A549 (cell line): Measurements from ENCODE around the gene SCN9A. TPM values are rescaled to one million over a fixed set of nuclear protein-coding genes. Genes with fewer than 3 reads are reported as not detected.
A peak's percentile ranks its signal among the peaks of the same experiment; 100 is the strongest.

ENCODE experiments used
- ATAC-seq, 2 experiments: fragments of 200-7000 bp in 1 of 2; fragments of >200 bp in 1 of 2; cut with Nextera tagmentation in 1 of 2; cut with Tn5 transposase in 1 of 2; 3 replicates each; pipeline versions ENCODE4 v1.8.0 to v1.9.1; 2018 to 2020; ENCODE audit warnings: mild to moderate bottlenecking in 1 of 2, moderate library complexity in 1 of 2
- CTCF ChIA-PET: fragments of 300-600 bp; sonication (Branson Sonifier 250); formaldehyde crosslinking; extraction: SDS; loops from one replicate; lab custom pipeline; 2021; ENCODE audit warnings: antibody characterized with exemption, inconsistent platforms; lab: Yijun Ruan, JAX
- POLR2A ChIA-PET: fragments of 350-600 bp; formaldehyde crosslinking; extraction: SDS; loops from one replicate; lab custom pipeline; 2021; ENCODE audit warnings: antibody characterized with exemption, inconsistent platforms; lab: Yijun Ruan, JAX
- DNase-seq, 2 experiments: peaks; one replicate each; pipeline versions ENCODE4 v3.0.0 to v3.0.0-alpha.2; 2011 to 2016; ENCODE audit warnings: low read depth in 1 of 2, low spot score in 1 of 2
- FAIRE-seq: peaks from 2 replicates; lab custom pipeline; 2011; peaks lifted over from hg19 to GRCh38; lab: Jason Lieb, UNC
- H3K27ac ChIP-seq, 2 experiments: fragments of >200 bp; sonication (Bioruptor Twin); formaldehyde crosslinking; 3 replicates each; pipeline ENCODE4 v1.5.1; 2016 to 2017
- H3K4me1 ChIP-seq: fragments of >200 bp; sonication (Bioruptor Twin); formaldehyde crosslinking; 3 replicates; pipeline ENCODE4 v1.6.1; 2016
- H3K4me2 ChIP-seq: fragments of >200 bp; sonication (Bioruptor Twin); formaldehyde crosslinking; 3 replicates; pipeline ENCODE4 v1.6.1; 2016
- H3K4me3 ChIP-seq: fragments of >200 bp; sonication (Bioruptor Twin); formaldehyde crosslinking; 3 replicates; pipeline ENCODE4 v1.5.1; 2016
- H3K9me3 ChIP-seq: fragments of >200 bp; sonication (Bioruptor Twin); formaldehyde crosslinking; 3 replicates; pipeline ENCODE4 v1.6.1; 2016
- ATOH8 ChIP-seq: fragments of 250-450 bp; sonication (Bioruptor Pico); IDR thresholded peaks from 2 replicates; pipeline ENCODE4 v1.5.0; 2020; ENCODE audit warnings: low read depth, mild to moderate bottlenecking, moderate library complexity
- CBX2 ChIP-seq: fragments of 200-600 bp; sonication (generic); IDR thresholded peaks from 2 replicates; pipeline ENCODE4 v1.6.1; 2016; ENCODE audit warnings: low read depth, mild to moderate bottlenecking, borderline replicate concordance
- CHD4 ChIP-seq: fragments of 200-600 bp; sonication (generic); IDR thresholded peaks from 2 replicates; pipeline ENCODE4 v1.6.1; 2016; ENCODE audit warnings: antibody characterized with exemption, mild to moderate bottlenecking, borderline replicate concordance
- EHF ChIP-seq: fragments of 250-450 bp; sonication (Bioruptor Pico); IDR thresholded peaks from 2 replicates; pipeline ENCODE4 v1.5.0; 2020; ENCODE audit warnings: mild to moderate bottlenecking
- ESRRA ChIP-seq: fragments of 150-350 bp; IDR thresholded peaks from 2 replicates; pipeline ENCODE4 v1.6.1; 2014; ENCODE audit warnings: mild to moderate bottlenecking, low read length, borderline replicate concordance
- FOSB ChIP-seq: fragments of 250-450 bp; sonication (Bioruptor Pico); IDR thresholded peaks from 2 replicates; pipeline ENCODE4 v1.5.0; 2020; ENCODE audit warnings: mild to moderate bottlenecking, moderate library complexity
- FOSL2 ChIP-seq, 2 experiments: fragments of 450-650 bp in 1 of 2; fragments of >200 bp in 1 of 2; sonication (Bioruptor Twin) in 1 of 2; formaldehyde crosslinking; IDR thresholded peaks; 2 replicates each; pipeline versions ENCODE4 v1.5.0 to v1.6.1; 2016 to 2020; ENCODE audit warnings: mild to moderate bottlenecking in 1 of 2, moderate library complexity in 1 of 2
- GATA3 ChIP-seq: IDR thresholded peaks from 2 replicates; pipeline ENCODE4 v1.6.1; 2012; ENCODE audit warnings: borderline replicate concordance
- HDAC2 ChIP-seq: fragments of 200-600 bp; sonication (generic); IDR thresholded peaks from 2 replicates; pipeline ENCODE4 v1.6.1; 2016
- HOXA7 ChIP-seq: fragments of 250-450 bp; sonication (Bioruptor Pico); IDR thresholded peaks from 2 replicates; pipeline ENCODE4 v1.5.0; 2020; ENCODE audit warnings: mild to moderate bottlenecking, moderate library complexity
- HOXB13 ChIP-seq: fragments of 250-450 bp; sonication (Bioruptor Pico); IDR thresholded peaks from 2 replicates; pipeline ENCODE4 v1.5.0; 2020; ENCODE audit warnings: low read depth, mild to moderate bottlenecking, moderate library complexity
- HOXB5 ChIP-seq: fragments of 250-450 bp; sonication (Bioruptor Pico); IDR thresholded peaks from 2 replicates; pipeline ENCODE4 v1.5.0; 2020; ENCODE audit warnings: mild to moderate bottlenecking, moderate library complexity
- JUN ChIP-seq, 2 experiments: fragments of >200 bp; sonication (Bioruptor Twin); formaldehyde crosslinking; IDR thresholded peaks; 2 replicates in 1 of 2; 3 replicates in 1 of 2; pipeline ENCODE4 v1.6.1; 2016 to 2017
- PHF8 ChIP-seq: fragments of 200-600 bp; sonication (generic); IDR thresholded peaks from 2 replicates; pipeline ENCODE4 v1.6.1; 2016; ENCODE audit warnings: low read depth, mild to moderate bottlenecking, antibody characterized with exemption, moderate library complexity, borderline replicate concordance
- POLR2A ChIP-seq: IDR thresholded peaks from 2 replicates; pipeline ENCODE4 v1.6.1; 2012; ENCODE audit warnings: mild to moderate bottlenecking, low read length
- POLR2AphosphoS2 ChIP-seq: conservative IDR thresholded peaks from 2 replicates; pipeline ENCODE4 v1.6.1; 2012; ENCODE audit warnings: low read length, improper control_type of control experiment, inconsistent platforms
- RAD21 ChIP-seq, 2 experiments: fragments of >200 bp in 1 of 2; sonication (Bioruptor Twin) in 1 of 2; formaldehyde crosslinking in 1 of 2; IDR thresholded peaks in 1 of 2; conservative IDR thresholded peaks in 1 of 2; 2 replicates in 1 of 2; 3 replicates in 1 of 2; pipeline ENCODE4 v1.6.1; 2012 to 2018; ENCODE audit warnings: inconsistent platforms in 1 of 2
- RARB ChIP-seq: fragments of 250-450 bp; sonication (Bioruptor Pico); IDR thresholded peaks from 2 replicates; pipeline ENCODE4 v1.8.0; 2021; ENCODE audit warnings: mild to moderate bottlenecking, moderate library complexity
- SMC3 ChIP-seq: fragments of >200 bp; sonication (Bioruptor Twin); formaldehyde crosslinking; IDR thresholded peaks from 3 replicates; pipeline ENCODE4 v1.6.1; 2018; ENCODE audit warnings: inconsistent platforms
- ZNF302 ChIP-seq: fragments of 250-450 bp; sonication (Bioruptor Pico); IDR thresholded peaks from 2 replicates; pipeline ENCODE4 v1.9.0; 2021; ENCODE audit warnings: inconsistent platforms, mild to moderate bottlenecking, moderate library complexity
- ZSCAN20 ChIP-seq: fragments of 250-450 bp; sonication (Bioruptor Pico); IDR thresholded peaks from 2 replicates; pipeline ENCODE4 v1.8.0; 2022; ENCODE audit warnings: mild to moderate bottlenecking, moderate library complexity
- WGBS: methylation state at CpG from one replicate; pipeline ENCODE4 v1.1.6; 2017; ENCODE audit errors: missing lambda C conversion rate; 5-methylcytosine and 5-hydroxymethylcytosine counted together
- polyA plus RNA-seq, 4 experiments: library from polyadenylated mRNA; depleted of rRNA in 3 of 4; stranded (reverse); fragments of >200 nt; fragmentation: RNase III in 1 of 4; extraction: RNeasy Plus Mini Kit Qiagen cat#74134 plus additional on column Dnase treatment in 1 of 4; gene quantifications; 2 replicates in 3 of 4; 3 replicates in 1 of 4; pipeline ENCODE4 v1.2.3, GENCODE V29; 2011 to 2017
- TF ChIP-seq, protein P1 (sequence below): fragments of >200 bp; sonication (Bioruptor Twin); formaldehyde crosslinking; IDR thresholded peaks from 3 replicates; pipeline ENCODE4 v1.5.1; 2016
- TF ChIP-seq, protein P2 (sequence below): fragments of 450-650 bp; IDR thresholded peaks from 2 replicates; pipeline ENCODE4 v1.6.1; 2014; ENCODE audit warnings: antibody characterized with exemption
- TF ChIP-seq, protein P3 (sequence below): IDR thresholded peaks from 2 replicates; pipeline ENCODE4 v1.6.1; 2012

Gene SCN9A
- polyA plus RNA-seq, 2 of the 4 experiments (the other 2 are of a cell fraction), result 7.7 to 23.6 TPM

DNA sequence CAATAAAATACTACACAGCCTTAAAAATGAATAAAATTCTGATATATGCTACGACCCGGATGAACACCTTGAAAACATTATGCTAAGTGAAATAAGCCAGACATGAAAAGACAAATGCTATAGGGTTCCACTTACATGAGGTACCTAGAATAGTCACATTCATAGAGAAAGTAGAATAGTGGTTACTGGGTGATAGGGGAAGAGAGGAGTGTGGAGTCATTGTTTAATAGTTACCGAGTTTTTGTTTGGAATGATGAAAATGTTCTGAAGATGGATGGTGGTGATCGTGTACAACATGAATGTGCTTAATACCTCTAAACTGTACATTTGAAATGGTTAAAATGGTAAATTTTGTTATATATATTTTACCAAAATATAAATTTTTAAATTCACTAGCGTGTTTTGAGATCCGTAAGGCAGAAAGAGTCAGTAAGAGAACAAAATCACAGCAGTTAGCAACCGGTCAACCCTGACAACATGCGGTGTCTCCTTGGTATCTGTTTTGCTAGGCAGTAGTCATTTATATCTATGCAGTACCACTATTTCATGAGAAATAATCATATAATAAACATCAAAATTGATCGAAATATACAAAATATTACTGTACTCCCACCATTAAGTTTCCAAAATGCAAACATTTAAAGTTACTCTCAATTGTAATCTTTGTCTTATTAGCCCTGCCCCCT, 11.1 kb downstream of the SCN9A start (continued):
- no peak for TF ChIP-seq ZNF302 (CRISPR knock-in tag)
- TF ChIP-seq, protein P1, sequence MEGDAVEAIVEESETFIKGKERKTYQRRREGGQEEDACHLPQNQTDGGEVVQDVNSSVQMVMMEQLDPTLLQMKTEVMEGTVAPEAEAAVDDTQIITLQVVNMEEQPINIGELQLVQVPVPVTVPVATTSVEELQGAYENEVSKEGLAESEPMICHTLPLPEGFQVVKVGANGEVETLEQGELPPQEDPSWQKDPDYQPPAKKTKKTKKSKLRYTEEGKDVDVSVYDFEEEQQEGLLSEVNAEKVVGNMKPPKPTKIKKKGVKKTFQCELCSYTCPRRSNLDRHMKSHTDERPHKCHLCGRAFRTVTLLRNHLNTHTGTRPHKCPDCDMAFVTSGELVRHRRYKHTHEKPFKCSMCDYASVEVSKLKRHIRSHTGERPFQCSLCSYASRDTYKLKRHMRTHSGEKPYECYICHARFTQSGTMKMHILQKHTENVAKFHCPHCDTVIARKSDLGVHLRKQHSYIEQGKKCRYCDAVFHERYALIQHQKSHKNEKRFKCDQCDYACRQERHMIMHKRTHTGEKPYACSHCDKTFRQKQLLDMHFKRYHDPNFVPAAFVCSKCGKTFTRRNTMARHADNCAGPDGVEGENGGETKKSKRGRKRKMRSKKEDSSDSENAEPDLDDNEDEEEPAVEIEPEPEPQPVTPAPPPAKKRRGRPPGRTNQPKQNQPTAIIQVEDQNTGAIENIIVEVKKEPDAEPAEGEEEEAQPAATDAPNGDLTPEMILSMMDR, result no peak
- no peak for TF ChIP-seq PHF8
- no peak for TF ChIP-seq ZSCAN20
- TF ChIP-seq POLR2AphosphoS2, result no peak
- no peak for TF ChIP-seq FOSL2 (IDR thresholded peaks at IDR 0.05)
- TF ChIP-seq FOSL2 (CRISPR knock-in tag; IDR thresholded peaks at IDR 0.05), result no peak
- TF ChIP-seq, all 56 proteins: peak for 0

- FAIRE-seq, result peak; percentile 65
Measured at GRCh38 chr2:166361351-166362153, 14.2 kb downstream of the SCN9A start.

More at GRCh38 chr2:166361351-166362153, 14.2 kb downstream of the SCN9A start:
- peaks cover 43% of the 10 kb centered on the region for H3K4me1 ChIP-seq
- ATAC-seq, result peak; percentile 84 to 88
- H3K4me2 ChIP-seq, result peak overlapping the region; percentile 81
- H3K4me3 ChIP-seq, result no peak overlapping the region
- 24% methylated on average over 3 of the region's 3 CpGs for WGBS
- ChIA-PET CTCF (interaction anchor here (0.7 to 2.7 kb wide), 20 partner anchors 8 to 187 kb away, joined by 3 to 25 read pairs (median 7); partner anchors contain the start of gene SCN9A), POLR2A (interaction anchor here (0.6 kb wide), 1 partner anchor 13 kb away, joined by 4 read pairs; no protein-coding TSS in a partner anchor)
- H3K27ac ChIP-seq, result peak overlapping the region; percentile 68 to 72
- peak in 1 of 2 experiments; percentile 72 for DNase-seq
- no peaks in the 10 kb centered on the region for H3K9me3 ChIP-seq
- TF ChIP-seq RAD21 (conservative IDR thresholded peaks at IDR 0.05 in 1 of 2, IDR thresholded peaks at IDR 0.05 in 1 of 2) (peak; percentile 74 to 75), SMC3 (peak; percentile 76), CHD4 (no peak), GATA3 (no peak), CBX2 (no peak), JUN (IDR thresholded peaks at IDR 0.05) (no peak), HDAC2 (no peak), ESRRA (no peak), RARB (CRISPR knock-in tag) (no peak), EHF (CRISPR knock-in tag) (no peak), POLR2A (no peak), ATOH8 (CRISPR knock-in tag) (no peak), FOSB (CRISPR knock-in tag) (no peak), HOXB5 (CRISPR knock-in tag) (no peak), FOSL2 (IDR thresholded peaks at IDR 0.05) (no peak), FOSL2 (CRISPR knock-in tag; IDR thresholded peaks at IDR 0.05) (peak; percentile 45), HOXB13 (CRISPR knock-in tag) (no peak), HOXA7 (CRISPR knock-in tag) (no peak)
- TF ChIP-seq, protein P2, sequence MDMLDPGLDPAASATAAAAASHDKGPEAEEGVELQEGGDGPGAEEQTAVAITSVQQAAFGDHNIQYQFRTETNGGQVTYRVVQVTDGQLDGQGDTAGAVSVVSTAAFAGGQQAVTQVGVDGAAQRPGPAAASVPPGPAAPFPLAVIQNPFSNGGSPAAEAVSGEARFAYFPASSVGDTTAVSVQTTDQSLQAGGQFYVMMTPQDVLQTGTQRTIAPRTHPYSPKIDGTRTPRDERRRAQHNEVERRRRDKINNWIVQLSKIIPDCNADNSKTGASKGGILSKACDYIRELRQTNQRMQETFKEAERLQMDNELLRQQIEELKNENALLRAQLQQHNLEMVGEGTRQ, result no peak
- TF ChIP-seq, protein P3, sequence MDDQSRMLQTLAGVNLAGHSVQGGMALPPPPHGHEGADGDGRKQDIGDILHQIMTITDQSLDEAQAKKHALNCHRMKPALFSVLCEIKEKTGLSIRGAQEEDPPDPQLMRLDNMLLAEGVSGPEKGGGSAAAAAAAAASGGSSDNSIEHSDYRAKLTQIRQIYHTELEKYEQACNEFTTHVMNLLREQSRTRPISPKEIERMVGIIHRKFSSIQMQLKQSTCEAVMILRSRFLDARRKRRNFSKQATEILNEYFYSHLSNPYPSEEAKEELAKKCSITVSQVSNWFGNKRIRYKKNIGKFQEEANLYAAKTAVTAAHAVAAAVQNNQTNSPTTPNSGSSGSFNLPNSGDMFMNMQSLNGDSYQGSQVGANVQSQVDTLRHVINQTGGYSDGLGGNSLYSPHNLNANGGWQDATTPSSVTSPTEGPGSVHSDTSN, result no peak
- TF ChIP-seq, protein P1, result peak; percentile 72
